Measurements from ENCODE around the gene AGMO. TPM values are rescaled to one million over a fixed set of nuclear protein-coding genes. Genes with fewer than 3 reads are reported as not detected.
"Not testable (repeated sequence)": the region's sequence is repeated elsewhere in the genome, so short reads cannot be mapped to it uniquely, and the experiment has no call there.

The AGMO gene
- total RNA-seq, 1 experiment from 2014 or later = not detected

DNA sequence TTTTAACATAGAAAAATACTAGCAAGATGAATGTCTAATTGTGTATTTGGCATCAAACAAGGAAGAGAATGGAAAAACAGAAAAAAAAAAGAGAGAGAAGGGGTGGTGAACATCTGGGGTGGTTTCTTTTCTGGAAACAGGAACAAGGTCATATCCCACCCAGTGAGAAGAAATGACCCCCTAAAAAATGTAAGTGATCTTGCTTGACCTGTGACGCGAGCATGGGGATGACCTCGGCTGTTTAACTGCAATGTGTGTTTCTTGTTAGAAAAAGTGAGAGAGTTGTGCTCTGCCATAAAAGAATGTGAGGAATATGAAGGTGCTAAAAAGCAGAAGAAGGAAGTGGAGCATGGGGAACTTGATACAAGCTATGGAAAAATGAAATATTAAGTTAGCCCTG, 258.5 kb downstream of the AGMO start (continued):
- no peak for TF ChIP-seq EGR1 (IDR thresholded peaks at IDR 0.05; ENCODE audit: low read depth)
- TF ChIP-seq RAD21 (IDR thresholded peaks at IDR 0.05; ENCODE audit: low read depth) = no peak
- TF ChIP-seq, protein P1, sequence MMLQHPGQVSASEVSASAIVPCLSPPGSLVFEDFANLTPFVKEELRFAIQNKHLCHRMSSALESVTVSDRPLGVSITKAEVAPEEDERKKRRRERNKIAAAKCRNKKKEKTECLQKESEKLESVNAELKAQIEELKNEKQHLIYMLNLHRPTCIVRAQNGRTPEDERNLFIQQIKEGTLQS (IDR thresholded peaks at IDR 0.05) = no peak
- TF ChIP-seq, protein P2, sequence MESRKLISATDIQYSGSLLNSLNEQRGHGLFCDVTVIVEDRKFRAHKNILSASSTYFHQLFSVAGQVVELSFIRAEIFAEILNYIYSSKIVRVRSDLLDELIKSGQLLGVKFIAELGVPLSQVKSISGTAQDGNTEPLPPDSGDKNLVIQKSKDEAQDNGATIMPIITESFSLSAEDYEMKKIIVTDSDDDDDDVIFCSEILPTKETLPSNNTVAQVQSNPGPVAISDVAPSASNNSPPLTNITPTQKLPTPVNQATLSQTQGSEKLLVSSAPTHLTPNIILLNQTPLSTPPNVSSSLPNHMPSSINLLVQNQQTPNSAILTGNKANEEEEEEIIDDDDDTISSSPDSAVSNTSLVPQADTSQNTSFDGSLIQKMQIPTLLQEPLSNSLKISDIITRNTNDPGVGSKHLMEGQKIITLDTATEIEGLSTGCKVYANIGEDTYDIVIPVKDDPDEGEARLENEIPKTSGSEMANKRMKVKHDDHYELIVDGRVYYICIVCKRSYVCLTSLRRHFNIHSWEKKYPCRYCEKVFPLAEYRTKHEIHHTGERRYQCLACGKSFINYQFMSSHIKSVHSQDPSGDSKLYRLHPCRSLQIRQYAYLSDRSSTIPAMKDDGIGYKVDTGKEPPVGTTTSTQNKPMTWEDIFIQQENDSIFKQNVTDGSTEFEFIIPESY (IDR thresholded peaks at IDR 0.05; ENCODE audit: extremely low read depth, insufficient replicate concordance, low read length) = no peak
- no peak for TF ChIP-seq ZFX (IDR thresholded peaks at IDR 0.05)
- TF ChIP-seq YY1 (IDR thresholded peaks at IDR 0.05; ENCODE audit: extremely low read depth, insufficient replicate concordance, low read depth, low read length) = no peak
- TF ChIP-seq, protein P3, sequence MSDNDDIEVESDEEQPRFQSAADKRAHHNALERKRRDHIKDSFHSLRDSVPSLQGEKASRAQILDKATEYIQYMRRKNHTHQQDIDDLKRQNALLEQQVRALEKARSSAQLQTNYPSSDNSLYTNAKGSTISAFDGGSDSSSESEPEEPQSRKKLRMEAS (IDR thresholded peaks at IDR 0.05) = no peak

DNA sequence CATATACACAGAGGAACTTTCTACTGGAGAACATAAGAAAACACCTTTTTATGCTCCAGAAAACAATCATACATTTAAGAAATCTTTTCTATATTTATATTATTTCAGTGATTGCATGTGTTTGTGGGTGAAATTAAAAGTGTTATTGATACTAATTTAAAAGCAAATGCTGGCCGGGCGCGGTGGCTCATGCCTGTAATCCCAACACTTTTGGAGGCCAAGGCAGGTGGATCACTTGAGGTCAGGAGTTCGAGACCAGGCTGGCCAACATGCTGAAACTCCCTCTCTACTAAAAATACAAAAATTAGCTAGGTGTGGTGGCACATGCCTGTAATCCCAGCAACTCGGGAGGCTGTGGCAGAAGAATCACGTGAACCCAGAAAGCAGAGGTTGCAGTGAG, 260.8 kb downstream of the AGMO start:
- H3K4me2 ChIP-seq (ENCODE audit: low read length); H3K9ac ChIP-seq (ENCODE audit: low read length); RAD21 ChIA-PET (ENCODE audit: low non-redundant PET in 1 of 2, low total read pairs in 2 of 2, uncharacterized antibody in 2 of 2, unreplicated experiment in 2 of 2); H3K9me3 ChIP-seq (ENCODE audit: control insufficient read depth in 1 of 2, insufficient read depth in 1 of 2, low read depth in 1 of 2, low read length in 2 of 2); H3K36me3 ChIP-seq (ENCODE audit: control insufficient read depth in 1 of 2, insufficient read depth in 2 of 2, low read length in 2 of 2); DNase-seq (ENCODE audit: low read depth, low spot score); ATAC-seq; H3K79me2 ChIP-seq (ENCODE audit: insufficient read depth, low read length); intact Hi-C loops (cut with micrococcal nuclease); POLR2A ChIA-PET; CTCF ChIA-PET; H2AFZ ChIP-seq (ENCODE audit: low read depth, low read length, poor library complexity, severe bottlenecking); H3K27ac ChIP-seq (ENCODE audit: low read depth, low read length); H3K9me2 ChIP-seq (ENCODE audit: insufficient read depth); H3K4me3 ChIP-seq (replicated peaks in 1 of 2; ENCODE audit: low read depth in 1 of 2, low read length in 2 of 2); BruUV-seq (replicated peaks); H3K4me1 ChIP-seq (ENCODE audit: control insufficient read depth in 1 of 2, insufficient read depth in 2 of 2, low read length in 2 of 2); H3K27me3 ChIP-seq (ENCODE audit: insufficient read depth, low read length); H4K20me1 ChIP-seq (ENCODE audit: insufficient read depth): not testable (repeated sequence)
